Smooth muscle cell (in vitro differentiated cells): ENCODE data around the gene HOXB2. TPM values are rescaled to one million over a fixed set of nuclear protein-coding genes. Genes with fewer than 3 reads are reported as not detected.

Experiments used
- DNase-seq: peaks from one replicate; lab custom pipeline; 2025; ENCODE audit not compliant: unreplicated experiment; lab: John Stamatoyannopoulos, UW
- H2AFZ ChIP-seq: fragments of 200-600 bp; sonication (generic); 2 replicates; pipeline ENCODE4 v1.6.0; 2016; ENCODE audit warnings: antibody characterized with exemption, low read depth, mild to moderate bottlenecking
- H3F3A ChIP-seq: fragments of 200-600 bp; sonication (generic); 2 replicates; pipeline ENCODE4 v1.6.0; 2017; ENCODE audit warnings: antibody characterized with exemption, low read depth
- H3K27ac ChIP-seq: fragments of 200-600 bp; sonication (generic); 2 replicates; pipeline ENCODE4 v1.5.1; 2016; ENCODE audit warnings: low read depth, mild to moderate bottlenecking
- H3K27me3 ChIP-seq: fragments of 200-600 bp; sonication (generic); 2 replicates; pipeline ENCODE4 v1.6.1; 2016; ENCODE audit warnings: low read depth, mild to moderate bottlenecking
- H3K36me3 ChIP-seq: fragments of 200-600 bp; sonication (generic); 2 replicates; pipeline ENCODE4 v1.5.1; 2016; ENCODE audit warnings: low read depth
- H3K4me1 ChIP-seq: fragments of 200-600 bp; sonication (generic); 2 replicates; pipeline ENCODE4 v1.5.1; 2016; ENCODE audit warnings: low read depth
- H3K4me2 ChIP-seq: fragments of 200-600 bp; sonication (generic); 2 replicates; pipeline ENCODE4 v1.6.0; 2016; ENCODE audit warnings: mild to moderate bottlenecking
- H3K4me3 ChIP-seq: fragments of 200-600 bp; sonication (generic); 2 replicates; pipeline ENCODE4 v1.5.1; 2016; ENCODE audit warnings: mild to moderate bottlenecking
- H3K79me2 ChIP-seq: fragments of 200-600 bp; sonication (generic); 2 replicates; pipeline ENCODE4 v1.6.0; 2016; ENCODE audit warnings: low read depth, mild to moderate bottlenecking
- H3K9ac ChIP-seq: fragments of 200-600 bp; sonication (generic); 2 replicates; pipeline ENCODE4 v1.6.0; 2016; ENCODE audit warnings: low read depth
- H3K9me3 ChIP-seq: fragments of 200-600 bp; sonication (generic); replicated peaks from 2 replicates; pipeline ENCODE4 v1.5.1; 2016; ENCODE audit warnings: low read depth
- H4K20me1 ChIP-seq: fragments of 200-600 bp; sonication (generic); 2 replicates; pipeline ENCODE4 v1.6.0; 2016; ENCODE audit warnings: low read depth
- WGBS: methylation state at CpG from one replicate; pipeline ENCODE4 v1.1.7; 2016; ENCODE audit warnings: low lambda C conversion rate; 5-methylcytosine and 5-hydroxymethylcytosine counted together
- polyA plus RNA-seq: library from polyadenylated mRNA; unstranded; fragments of >200 nt; fragmentation: Nextera tagmentation; extraction: Ambion mirVana; gene quantifications from 2 replicates; pipeline ENCODE4 v1.2.1, GENCODE V29; 2016
- total RNA-seq: library from RNA; depleted of rRNA; stranded (reverse); fragments of >200 nt; gene quantifications from 2 replicates; pipeline ENCODE4 v1.2.3, GENCODE V29; 2014
- TF ChIP-seq, protein P1 (sequence below): fragments of 200-600 bp; sonication (generic); IDR thresholded peaks from 2 replicates; pipeline ENCODE4 v1.5.1; 2017; ENCODE audit warnings: borderline replicate concordance, mild to moderate bottlenecking, antibody characterized with exemption; ENCODE audit not compliant: insufficient read depth, poor library complexity, severe bottlenecking

HOXB2 gene
- total and polyA plus RNA-seq, 2 experiments from 2014 or later, result 26.5 to 40.4 TPM

DNA sequence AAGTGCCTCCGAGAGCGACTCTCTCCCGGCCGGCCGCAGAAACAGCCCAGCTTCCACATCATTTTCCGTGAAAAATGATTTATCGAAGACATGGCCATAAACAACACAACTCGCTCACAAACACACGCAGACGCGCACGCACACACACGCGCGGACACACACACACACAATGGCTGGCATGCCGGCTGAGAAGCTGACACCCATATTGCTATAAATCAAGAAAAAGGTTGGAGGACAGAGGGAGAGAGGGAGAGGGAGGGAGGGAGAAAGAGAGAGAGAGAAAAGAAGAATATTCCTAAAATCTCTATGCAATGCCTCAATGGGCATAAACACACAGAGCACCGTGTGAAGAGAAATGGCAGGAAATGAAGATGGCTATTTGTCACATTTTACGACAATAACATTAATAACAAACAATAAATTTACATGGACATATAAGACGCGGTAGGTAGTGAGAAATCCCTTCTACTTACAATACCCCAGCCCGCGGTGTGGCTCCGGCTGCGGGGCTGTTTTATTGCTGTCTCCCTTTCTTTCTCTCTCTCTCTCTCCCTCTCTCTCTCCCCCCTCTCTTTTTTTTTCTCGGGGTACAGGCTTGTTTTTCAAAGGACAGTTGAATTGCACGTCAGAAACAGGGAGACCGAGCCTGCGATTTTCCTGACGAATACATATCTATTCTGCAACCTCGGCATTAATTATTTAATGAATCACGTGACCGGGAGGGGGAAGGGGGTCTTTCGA lies 23.8 kb upstream of the HOXB2 start:
- Histone ChIP-seq H3K4me2 (peak overlapping the region; percentile 36), H3K27me3 (peaks cover 97% of the 10 kb centered on the region), H3K9ac (no peak overlapping the region), H3K9me3 (no peaks in the 10 kb centered on the region), H2AFZ (no peak overlapping the region), H4K20me1 (peaks cover 100% of the 10 kb centered on the region), H3F3A (no peaks in the 10 kb centered on the region), H3K4me3 (no peak overlapping the region), H3K27ac (no peak overlapping the region), H3K79me2 (peaks cover 48% of the 10 kb centered on the region), H3K4me1 (peaks cover 10% of the 10 kb centered on the region), H3K36me3 (no peaks in the 10 kb centered on the region)
- DNase-seq, result no peak
- 36% methylated on average over 33 of the region's 33 CpGs for WGBS
- TF ChIP-seq, protein P1, sequence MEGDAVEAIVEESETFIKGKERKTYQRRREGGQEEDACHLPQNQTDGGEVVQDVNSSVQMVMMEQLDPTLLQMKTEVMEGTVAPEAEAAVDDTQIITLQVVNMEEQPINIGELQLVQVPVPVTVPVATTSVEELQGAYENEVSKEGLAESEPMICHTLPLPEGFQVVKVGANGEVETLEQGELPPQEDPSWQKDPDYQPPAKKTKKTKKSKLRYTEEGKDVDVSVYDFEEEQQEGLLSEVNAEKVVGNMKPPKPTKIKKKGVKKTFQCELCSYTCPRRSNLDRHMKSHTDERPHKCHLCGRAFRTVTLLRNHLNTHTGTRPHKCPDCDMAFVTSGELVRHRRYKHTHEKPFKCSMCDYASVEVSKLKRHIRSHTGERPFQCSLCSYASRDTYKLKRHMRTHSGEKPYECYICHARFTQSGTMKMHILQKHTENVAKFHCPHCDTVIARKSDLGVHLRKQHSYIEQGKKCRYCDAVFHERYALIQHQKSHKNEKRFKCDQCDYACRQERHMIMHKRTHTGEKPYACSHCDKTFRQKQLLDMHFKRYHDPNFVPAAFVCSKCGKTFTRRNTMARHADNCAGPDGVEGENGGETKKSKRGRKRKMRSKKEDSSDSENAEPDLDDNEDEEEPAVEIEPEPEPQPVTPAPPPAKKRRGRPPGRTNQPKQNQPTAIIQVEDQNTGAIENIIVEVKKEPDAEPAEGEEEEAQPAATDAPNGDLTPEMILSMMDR, result no peak

DNA sequence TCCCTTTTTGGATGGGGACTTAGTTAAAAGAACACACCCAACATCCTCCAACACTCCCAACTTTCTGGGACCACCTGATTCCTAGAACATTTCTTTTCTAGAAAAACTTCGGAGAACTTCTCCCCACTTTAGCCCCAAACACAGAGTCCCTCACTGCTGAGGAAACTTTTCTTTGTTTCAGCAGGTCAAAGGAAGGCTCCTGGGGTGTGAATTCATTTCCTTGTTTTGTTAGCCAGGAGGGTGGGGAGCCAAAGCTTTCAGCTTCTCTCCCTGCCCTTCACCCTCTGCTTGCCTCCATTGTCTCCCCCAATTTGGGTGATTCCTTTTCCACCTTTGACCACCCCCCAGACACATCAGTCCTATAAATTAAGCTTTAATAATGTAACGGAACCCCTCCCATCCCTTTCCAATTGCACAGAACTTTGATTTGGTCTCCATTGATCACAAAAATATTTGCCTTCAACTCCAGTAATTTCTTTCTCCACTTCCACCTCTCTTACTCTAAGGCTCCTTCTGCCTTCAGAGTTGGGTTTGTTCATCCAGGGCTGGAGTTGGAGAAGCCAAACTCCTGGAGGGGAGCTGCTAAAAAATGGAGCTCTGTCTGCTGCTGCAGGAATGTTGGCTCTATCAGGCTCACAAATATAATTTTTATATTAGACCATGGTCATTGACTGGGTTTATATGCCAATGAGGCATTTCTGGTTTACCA lies 22.9 kb upstream of the HOXB2 start:
- Histone ChIP-seq H3K4me2 (no peak overlapping the region), H3K79me2 (peaks cover 55% of the 10 kb centered on the region), H3F3A (no peaks in the 10 kb centered on the region), H2AFZ (no peak overlapping the region), H4K20me1 (peaks cover 100% of the 10 kb centered on the region), H3K9me3 (no peaks in the 10 kb centered on the region), H3K9ac (no peak overlapping the region), H3K4me1 (peaks cover 10% of the 10 kb centered on the region), H3K4me3 (no peak overlapping the region), H3K27me3 (peaks cover 97% of the 10 kb centered on the region), H3K36me3 (no peaks in the 10 kb centered on the region), H3K27ac (no peak overlapping the region)
- 57% methylated on average over 2 of the region's 2 CpGs for WGBS
- no peak for DNase-seq
- TF ChIP-seq, protein P1, result no peak

DNA sequence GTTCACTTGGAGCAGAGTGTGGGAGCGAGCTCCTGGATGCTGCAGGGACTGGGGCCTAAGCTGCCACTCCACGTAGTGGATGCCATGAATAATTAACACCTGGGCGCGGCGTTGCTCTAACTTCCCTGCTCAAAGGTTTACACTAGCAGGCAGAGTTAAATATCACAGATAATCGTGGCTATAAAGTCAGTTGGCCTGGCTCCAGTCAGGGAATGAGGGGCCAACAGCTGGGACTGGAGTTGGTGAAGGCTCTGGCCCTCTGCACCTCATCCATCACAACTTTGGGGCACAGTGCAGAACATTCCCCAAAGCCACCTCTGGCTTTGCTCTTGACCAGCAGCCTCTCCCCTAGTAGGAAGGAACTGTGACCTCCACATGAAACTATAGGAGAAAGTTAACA lies 22.3 kb upstream of the HOXB2 start:
- no peak overlapping the region for H3K9ac ChIP-seq
- 67% methylated on average over 6 of the region's 6 CpGs for WGBS
- H3K4me3 ChIP-seq, result no peak overlapping the region
- no peak overlapping the region for H3K27ac ChIP-seq
- H3K27me3 ChIP-seq, result peaks cover 99% of the 10 kb centered on the region
- no peaks in the 10 kb centered on the region for H3K9me3 ChIP-seq
- TF ChIP-seq, protein P1, result no peak
- no peak overlapping the region for H3K4me2 ChIP-seq
- peaks cover 100% of the 10 kb centered on the region for H4K20me1 ChIP-seq
- peaks cover 10% of the 10 kb centered on the region for H3K4me1 ChIP-seq
- no peak for DNase-seq
- H3K79me2 ChIP-seq, result peaks cover 52% of the 10 kb centered on the region
- no peaks in the 10 kb centered on the region for H3F3A ChIP-seq
- H3K36me3 ChIP-seq, result no peaks in the 10 kb centered on the region
- no peak overlapping the region for H2AFZ ChIP-seq
